ENCODE data around the gene MLLT3.

DNA sequence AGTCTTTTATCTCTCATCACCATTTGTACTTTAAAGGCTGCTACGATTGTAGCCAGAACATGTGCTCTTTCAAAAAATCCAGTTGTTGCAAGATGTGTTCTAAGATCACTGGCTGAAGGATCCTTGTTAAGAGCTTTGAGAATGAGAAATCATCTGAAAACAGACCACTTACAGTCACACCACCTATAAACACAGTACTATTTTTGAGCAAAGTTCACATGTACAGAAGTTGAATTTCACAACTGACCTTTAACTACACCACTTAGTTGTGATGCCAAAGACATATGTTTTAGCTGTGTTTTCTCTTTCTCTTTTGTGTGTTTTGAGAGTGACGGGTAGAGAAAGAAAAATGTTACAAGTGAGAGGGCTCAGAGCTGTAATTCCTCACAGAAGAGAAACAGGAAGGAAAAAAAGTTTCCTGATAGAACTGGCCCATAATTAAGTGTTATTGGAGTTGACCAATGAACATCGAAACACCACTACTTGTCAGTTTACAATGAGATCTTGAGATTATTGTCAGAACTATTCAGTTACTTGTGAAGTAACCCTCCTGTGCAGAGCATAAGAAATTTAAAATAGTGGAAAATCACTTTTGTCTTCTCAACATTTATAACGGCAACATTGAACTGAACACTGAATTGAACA, 245.4 kb downstream of the MLLT3 start:
- TF ChIP-seq POLR2A (IDR thresholded peaks at IDR 0.05; ENCODE audit: low read length) (peak; percentile 40), GATA1 (IDR thresholded peaks at IDR 0.05; ENCODE audit: low read depth, low read length) (no peak)

All from erythroblast (primary cell).